HFF-Myc (cell line): Measurements from ENCODE around the gene SNTG2.

Experiments
- DNase-seq: peaks from one replicate; pipeline ENCODE4 v3.0.0-alpha.2; 2011; ENCODE audit warnings: low read depth; ENCODE audit errors: extremely low read depth
- H3K4me3 ChIP-seq: replicated peaks from 2 replicates; pipeline ENCODE4 v1.5.1; 2011; ENCODE audit warnings: low read depth, mild to moderate bottlenecking, control low read depth, low read length
- CTCF ChIP-seq: IDR thresholded peaks from 2 replicates; pipeline ENCODE4 v1.5.1; 2012; ENCODE audit warnings: mild to moderate bottlenecking, low read depth, low read length, control low read depth; ENCODE audit errors: missing control alignments

SNTG2 gene

GRCh38 chr2:1068822-1069221, 118.2 kb downstream of the SNTG2 start:
- H3K4me3 ChIP-seq: no peak overlapping the region
- DNase-seq: no peak
- no peak for TF ChIP-seq CTCF

- no peak for DNase-seq
- no peak overlapping the region for H3K4me3 ChIP-seq
- TF ChIP-seq CTCF: no peak
These were observed 119.2 kb downstream of the SNTG2 start for GRCh38 chr2:1069847-1070246.

- TF ChIP-seq CTCF: no peak
- DNase-seq: no peak
- no peak overlapping the region for H3K4me3 ChIP-seq
These were observed 120.0 kb downstream of the SNTG2 start for GRCh38 chr2:1070601-1071000.

- TF ChIP-seq CTCF: no peak
- no peak overlapping the region for H3K4me3 ChIP-seq
- no peak for DNase-seq
These were observed 121.0 kb downstream of the SNTG2 start for GRCh38 chr2:1071650-1072049.

GRCh38 chr2:1072250-1072649, 121.6 kb downstream of the SNTG2 start:
- no peak for DNase-seq
- H3K4me3 ChIP-seq: no peak overlapping the region
- no peak for TF ChIP-seq CTCF

GRCh38 chr2:1077911-1078310, 127.3 kb downstream of the SNTG2 start:
- no peak overlapping the region for H3K4me3 ChIP-seq
- TF ChIP-seq CTCF: no peak
- DNase-seq: no peak

- no peak for TF ChIP-seq CTCF
- H3K4me3 ChIP-seq: no peak overlapping the region
- no peak for DNase-seq
These were observed 127.7 kb downstream of the SNTG2 start for GRCh38 chr2:1078326-1078725.
